PC-3 (cell line): ENCODE measurements around the gene FAM53C. TPM values are rescaled to one million over a fixed set of nuclear protein-coding genes. Genes with fewer than 3 reads are reported as not detected.
A peak's percentile ranks its signal among the peaks of the same experiment; 100 is the strongest.

Source experiments
- ATAC-seq: fragments of 200-7000 bp; cut with Tn5 transposase; 2 replicates; pipeline ENCODE4 v1.9.1; 2020; ENCODE audit warnings: mild to moderate bottlenecking, moderate library complexity
- BruUV-seq: library from RNA; stranded (reverse); fragments of 400-500 nt; replicated peaks from 2 replicates; lab custom pipeline; 2021; lab: Mats Ljungman, UMichigan
- CTCF ChIA-PET: fragments of 300-600 bp; sonication (Branson Sonifier 250); formaldehyde crosslinking; loops from one replicate; lab custom pipeline; 2022; ENCODE audit warnings: antibody characterized with exemption; lab: Charles Lee
- POLR2A ChIA-PET: fragments of 300-600 bp; sonication (Branson Sonifier 250); formaldehyde crosslinking; loops from one replicate; lab custom pipeline; 2022; ENCODE audit warnings: antibody characterized with exemption; ENCODE audit not compliant: unreplicated experiment; lab: Charles Lee
- DNase-seq: peaks from one replicate; pipeline ENCODE4 v3.0.0-alpha.2; 2015
- H2AFZ ChIP-seq: fragments of 300-600 bp; sonication (generic); 2 replicates; pipeline ENCODE4 v1.6.0; 2016; ENCODE audit warnings: antibody characterized with exemption, low read length
- H3F3A ChIP-seq: fragments of 300-600 bp; sonication (generic); one replicate; pipeline ENCODE4 v1.6.0; 2017; ENCODE audit warnings: antibody characterized with exemption, low read length, control low read depth, mild to moderate bottlenecking; ENCODE audit not compliant: unreplicated experiment
- H3K27ac ChIP-seq: fragments of 300-600 bp; sonication (generic); 2 replicates; pipeline ENCODE4 v1.5.1; 2016; ENCODE audit warnings: mild to moderate bottlenecking, low read length
- H3K27me3 ChIP-seq: fragments of 300-600 bp; sonication (generic); 2 replicates; pipeline ENCODE4 v1.6.1; 2016; ENCODE audit warnings: low read length, mixed read lengths
- H3K36me3 ChIP-seq: fragments of 300-600 bp; sonication (generic); 2 replicates; pipeline ENCODE4 v1.6.1; 2016; ENCODE audit warnings: low read depth, mixed run types, low read length, mixed read lengths
- H3K4me1 ChIP-seq: fragments of 300-600 bp; sonication (generic); 2 replicates; pipeline ENCODE4 v1.5.1; 2016; ENCODE audit warnings: low read length; ENCODE audit not compliant: insufficient read depth
- H3K4me2 ChIP-seq: fragments of 300-600 bp; sonication (generic); 2 replicates; pipeline ENCODE4 v1.6.0; 2016; ENCODE audit warnings: low read length
- H3K4me3 ChIP-seq: fragments of 300-600 bp; sonication (generic); 2 replicates; pipeline ENCODE4 v1.5.1; 2016; ENCODE audit warnings: mild to moderate bottlenecking, low read length, mixed read lengths
- H3K79me2 ChIP-seq: fragments of 300-600 bp; sonication (generic); 2 replicates; pipeline ENCODE4 v1.6.1; 2017; ENCODE audit warnings: low read length, mixed read lengths
- H3K9ac ChIP-seq: fragments of 300-600 bp; sonication (generic); 2 replicates; pipeline ENCODE4 v1.6.0; 2016; ENCODE audit warnings: mild to moderate bottlenecking, low read length
- H3K9me2 ChIP-seq: fragments of 300-600 bp; sonication (generic); replicated peaks from 2 replicates; pipeline ENCODE4 v1.6.1; 2016; ENCODE audit warnings: mixed run types, low read length, mixed read lengths
- H3K9me3 ChIP-seq: fragments of 300-600 bp; sonication (generic); 2 replicates; pipeline ENCODE4 v1.6.1; 2016; ENCODE audit warnings: low read length, mixed read lengths
- H4K20me1 ChIP-seq: fragments of 300-600 bp; sonication (generic); 2 replicates; pipeline ENCODE4 v1.6.1; 2016; ENCODE audit warnings: low read length, mixed read lengths
- CTCF ChIP-seq: fragments of 300-600 bp; sonication (generic); conservative IDR thresholded peaks from 2 replicates; pipeline ENCODE4 v1.5.1; 2017; ENCODE audit warnings: antibody characterized with exemption, low read depth, mild to moderate bottlenecking, low read length
- EZH2 ChIP-seq: fragments of 300-600 bp; sonication (generic); IDR thresholded peaks from one replicate; pipeline ENCODE4 v1.6.1; 2017; ENCODE audit warnings: antibody characterized with exemption, mild to moderate bottlenecking, low read length; ENCODE audit not compliant: unreplicated experiment
- EZH2phosphoT487 ChIP-seq: fragments of 300-600 bp; sonication (generic); IDR thresholded peaks from 2 replicates; pipeline ENCODE4 v1.6.1; 2018; ENCODE audit warnings: mild to moderate bottlenecking, antibody characterized with exemption, low read length, borderline replicate concordance
- intact Hi-C: fragments of 100-400 bp; cut with micrococcal nuclease; formaldehyde crosslinking; loops from 2 replicates; pipeline ENCODE4 v1.9.0; 2023
- total RNA-seq: library from RNA; depleted of rRNA; stranded (reverse); fragments of >200 nt; gene quantifications from 2 replicates; pipeline ENCODE4 v1.2.3, GENCODE V29; 2014

FAM53C gene
- total RNA-seq, 1 experiment from 2014 or later = 26.6 TPM

GRCh38 chr5:138303372-138303771, 34.7 kb upstream of the FAM53C start:
- H3K9me2 ChIP-seq = no peaks in the 10 kb centered on the region
- no peak overlapping the region for H3K4me2 ChIP-seq
- H3K4me1 ChIP-seq = no peaks in the 10 kb centered on the region
- no peaks in the 10 kb centered on the region for H3K36me3 ChIP-seq
- no peak overlapping the region for H2AFZ ChIP-seq
- no peaks in the 10 kb centered on the region for H4K20me1 ChIP-seq
- no peaks in the 10 kb centered on the region for H3K79me2 ChIP-seq
- intact Hi-C loops = no loop called here
- ATAC-seq (peak; percentile 37; the same call in 1 of the 2 replicates), DNase-seq (peak; percentile 6)
- no peaks in the 10 kb centered on the region for H3K9me3 ChIP-seq
- BruUV-seq = no TSS peak
- no peak overlapping the region for H3K4me3 ChIP-seq
- no peak overlapping the region for H3K27ac ChIP-seq
- no peaks in the 10 kb centered on the region for H3K27me3 ChIP-seq
- H3F3A ChIP-seq = no peaks in the 10 kb centered on the region
- TF ChIP-seq EZH2phosphoT487 (no peak), CTCF (no peak), EZH2 (no peak)
- ChIA-PET POLR2A (no interaction called here), CTCF (interaction anchor here (0.7 kb wide), 1 partner anchor 118 kb away, joined by 6 read pairs; no protein-coding TSS in a partner anchor)
- no peak overlapping the region for H3K9ac ChIP-seq

DNA sequence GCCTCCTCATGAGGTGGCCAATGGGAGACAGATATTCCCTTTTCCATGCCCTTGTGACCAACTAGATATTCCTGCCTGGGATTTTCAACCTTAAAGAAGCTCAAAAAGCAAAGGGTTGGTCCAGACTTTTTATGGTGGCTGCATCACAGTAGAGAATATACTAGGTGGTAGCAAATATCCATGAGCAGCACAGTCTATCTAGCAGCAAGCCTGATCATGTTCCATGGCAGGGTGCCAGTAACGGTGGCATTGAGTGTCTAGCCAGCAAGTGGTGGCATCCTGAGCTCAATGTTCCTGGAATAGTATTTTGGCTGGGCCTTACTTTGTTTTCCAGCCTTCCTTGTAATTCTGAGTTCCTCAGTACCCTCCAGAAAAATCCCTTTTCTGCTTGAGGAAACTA, 32.3 kb upstream of the FAM53C start:
- H3K27me3 ChIP-seq = no peaks in the 10 kb centered on the region
- H3K4me1 ChIP-seq = no peaks in the 10 kb centered on the region
- H3K9me3 ChIP-seq = no peaks in the 10 kb centered on the region
- no peaks in the 10 kb centered on the region for H3K36me3 ChIP-seq
- no peak for ATAC-seq
- intact Hi-C loops = no loop called here
- TF ChIP-seq CTCF = no peak
- no peak for TF ChIP-seq EZH2phosphoT487
- TF ChIP-seq EZH2 = no peak
- CTCF ChIA-PET = no interaction called here
- H3K9ac ChIP-seq = no peak overlapping the region
- no peak overlapping the region for H3K27ac ChIP-seq
- no peak overlapping the region for H2AFZ ChIP-seq
- no peaks in the 10 kb centered on the region for H3K79me2 ChIP-seq
- no peaks in the 10 kb centered on the region for H4K20me1 ChIP-seq
- no TSS peak for BruUV-seq
- POLR2A ChIA-PET = no interaction called here
- no peaks in the 10 kb centered on the region for H3F3A ChIP-seq
- no peak overlapping the region for H3K4me2 ChIP-seq
- DNase-seq = no peak
- no peak overlapping the region for H3K4me3 ChIP-seq
- H3K9me2 ChIP-seq = no peaks in the 10 kb centered on the region

- Histone ChIP-seq H3K4me3 (no peak overlapping the region), H4K20me1 (no peaks in the 10 kb centered on the region), H3K27ac (no peak overlapping the region), H2AFZ (no peak overlapping the region), H3K9me2 (no peaks in the 10 kb centered on the region), H3K4me1 (no peaks in the 10 kb centered on the region), H3K9me3 (no peaks in the 10 kb centered on the region), H3K27me3 (no peaks in the 10 kb centered on the region), H3K79me2 (no peaks in the 10 kb centered on the region), H3K36me3 (peaks cover 7% of the 10 kb centered on the region), H3K4me2 (no peak overlapping the region), H3K9ac (no peak overlapping the region), H3F3A (no peaks in the 10 kb centered on the region)
- DNase-seq = no peak
- POLR2A ChIA-PET = no interaction called here
- intact Hi-C loops = no loop called here
- TF ChIP-seq EZH2 (no peak), EZH2phosphoT487 (no peak), CTCF (no peak)
- no TSS peak for BruUV-seq
- CTCF ChIA-PET = no interaction called here
- ATAC-seq = no peak
Observed at GRCh38 chr5:138315751-138316278, 22.3 kb upstream of the FAM53C start.
